Activated naive CD8-positive, alpha-beta T cell treated with anti-CD3 and anti-CD28 coated beads for 36 hours (primary cell): ENCODE measurements around the gene IQUB. TPM values are rescaled to one million over a fixed set of nuclear protein-coding genes. Genes with fewer than 3 reads are reported as not detected.
"Not testable (repeated sequence)": the region's sequence is repeated elsewhere in the genome, so short reads cannot be mapped to it uniquely, and the experiment has no call there.

ENCODE experiments used
- DNase-seq: peaks from one replicate; pipeline ENCODE4 v3.0.0; 2021
- H3K27ac Mint-ChIP-seq: one replicate; pipeline ENCODE4 v1.8.0; 2022; ENCODE audit warnings: mild to moderate bottlenecking, moderate library complexity, mixed read lengths
- H3K27me3 Mint-ChIP-seq: one replicate; pipeline ENCODE4 v1.8.0; 2022; ENCODE audit warnings: mild to moderate bottlenecking, mixed read lengths
- H3K36me3 Mint-ChIP-seq: one replicate; pipeline ENCODE4 v1.8.0; 2021; ENCODE audit warnings: mild to moderate bottlenecking, mixed read lengths
- H3K4me1 Mint-ChIP-seq: one replicate; pipeline ENCODE4 v1.8.0; 2021; ENCODE audit warnings: mixed read lengths
- H3K4me3 Mint-ChIP-seq: one replicate; pipeline ENCODE4 v1.8.0; 2022; ENCODE audit warnings: mild to moderate bottlenecking, moderate library complexity, mixed read lengths
- H3K9me3 Mint-ChIP-seq: one replicate; pipeline ENCODE4 v1.8.0; 2022; ENCODE audit warnings: mixed read lengths
- total RNA-seq, 2 experiments: library from RNA; stranded (reverse); gene quantifications; one replicate each; pipeline ENCODE4 v1.2.3, GENCODE V29; 2021

IQUB gene
- total RNA-seq, 2 experiments from 2014 or later = 0.06 TPM; not detected in 1

DNA sequence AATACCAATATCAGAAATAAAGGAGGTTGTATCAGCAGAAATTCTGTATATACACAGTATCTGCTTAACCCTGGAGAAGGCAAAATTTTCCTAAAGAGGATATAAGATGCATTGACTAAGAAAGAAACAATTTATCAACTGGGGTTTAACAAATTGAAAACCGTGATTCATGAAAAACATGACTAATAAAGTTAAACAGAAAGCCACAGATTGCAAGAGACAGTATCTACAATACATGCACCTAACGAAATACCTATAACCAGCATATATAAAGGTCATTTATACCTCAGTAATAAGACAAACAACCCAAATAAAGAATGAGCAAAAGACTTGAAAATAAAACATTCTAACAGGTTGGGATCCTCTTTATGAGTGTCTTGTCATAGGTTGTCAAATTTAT, 101.8 kb downstream of the IQUB start:
- no peaks in the 10 kb centered on the region for H3K4me1 Mint-ChIP-seq
- no peaks in the 10 kb centered on the region for H3K36me3 Mint-ChIP-seq
- no peak overlapping the region for H3K27ac Mint-ChIP-seq
- no peak for DNase-seq
- H3K9me3 Mint-ChIP-seq = peaks cover 2% of the 10 kb centered on the region
- H3K4me3 Mint-ChIP-seq = no peak overlapping the region
- H3K27me3 Mint-ChIP-seq = no peaks in the 10 kb centered on the region

DNA sequence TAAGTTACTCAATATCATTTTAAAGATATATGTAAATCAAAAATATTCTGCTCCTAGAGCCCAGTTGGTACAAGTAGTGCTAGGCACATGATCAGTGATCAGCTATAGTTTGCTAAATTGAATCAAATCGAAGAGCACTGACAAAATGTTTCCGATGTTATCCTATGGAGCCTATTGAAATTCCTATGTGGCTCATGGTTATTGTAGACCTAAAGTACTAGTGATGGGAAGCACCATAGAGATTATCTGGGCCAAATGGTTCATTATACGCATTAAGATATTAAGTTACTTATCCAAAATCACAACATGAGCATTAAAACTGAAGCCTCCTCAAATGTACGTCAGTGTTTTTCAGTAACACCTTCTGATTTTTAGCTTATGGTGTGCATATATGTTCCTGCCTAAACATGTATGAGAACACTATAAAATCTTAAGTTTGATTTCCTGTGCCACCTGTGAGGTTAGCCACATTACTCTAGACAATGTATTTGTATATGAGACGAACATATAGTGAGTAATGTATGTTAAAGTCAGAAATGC, 103.2 kb downstream of the IQUB start:
- Mint-ChIP-seq H3K9me3 (peaks cover 2% of the 10 kb centered on the region), H3K4me3 (no peak overlapping the region), H3K36me3 (no peaks in the 10 kb centered on the region), H3K27ac (no peak overlapping the region), H3K4me1 (no peaks in the 10 kb centered on the region), H3K27me3 (no peaks in the 10 kb centered on the region)
- no peak for DNase-seq

DNA sequence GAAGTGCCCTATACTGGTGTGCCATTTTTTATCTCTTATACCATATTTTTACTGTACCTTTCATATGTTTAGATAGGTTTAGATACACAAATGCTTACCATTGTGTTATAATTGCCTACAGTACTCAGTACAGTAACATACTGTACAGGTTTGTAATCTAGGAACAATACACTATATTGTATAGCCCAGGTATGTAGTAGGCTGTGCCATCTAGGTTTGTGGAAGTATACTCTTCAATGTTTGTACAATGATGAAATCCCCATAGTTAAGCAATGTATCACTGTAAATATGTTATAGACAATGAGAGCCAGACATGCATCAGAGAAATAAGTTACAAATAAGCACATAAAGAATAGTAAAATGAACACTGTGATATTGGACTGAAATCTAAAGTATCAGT, 109.1 kb downstream of the IQUB start:
- no peak for DNase-seq
- H3K4me3 Mint-ChIP-seq = no peak overlapping the region
- no peaks in the 10 kb centered on the region for H3K27me3 Mint-ChIP-seq
- no peak overlapping the region for H3K27ac Mint-ChIP-seq
- no peaks in the 10 kb centered on the region for H3K36me3 Mint-ChIP-seq
- no peaks in the 10 kb centered on the region for H3K4me1 Mint-ChIP-seq
- peaks cover 9% of the 10 kb centered on the region for H3K9me3 Mint-ChIP-seq

DNA sequence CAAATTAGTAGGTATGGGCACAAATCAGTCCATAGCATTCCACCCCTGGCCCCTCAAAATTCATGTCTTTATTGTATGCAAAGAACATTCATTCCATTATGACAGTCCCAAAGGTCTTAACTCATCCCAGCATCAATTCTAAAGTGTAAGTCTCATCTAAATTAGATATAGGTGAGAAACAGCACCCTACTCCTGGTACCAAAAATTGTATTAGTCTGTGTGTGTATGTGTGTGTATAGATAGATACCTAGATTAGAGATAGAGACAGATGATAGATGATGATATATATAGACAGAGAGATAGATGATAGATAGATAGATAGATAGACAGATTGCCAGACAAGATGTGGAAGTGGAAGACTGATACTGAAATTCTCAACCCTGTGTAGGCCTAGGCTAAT, 109.9 kb downstream of the IQUB start:
- Mint-ChIP-seq H3K27ac (no peak overlapping the region), H3K4me1 (no peaks in the 10 kb centered on the region), H3K4me3 (no peak overlapping the region), H3K36me3 (no peaks in the 10 kb centered on the region), H3K27me3 (no peaks in the 10 kb centered on the region), H3K9me3 (peaks cover 9% of the 10 kb centered on the region)
- no peak for DNase-seq

DNA sequence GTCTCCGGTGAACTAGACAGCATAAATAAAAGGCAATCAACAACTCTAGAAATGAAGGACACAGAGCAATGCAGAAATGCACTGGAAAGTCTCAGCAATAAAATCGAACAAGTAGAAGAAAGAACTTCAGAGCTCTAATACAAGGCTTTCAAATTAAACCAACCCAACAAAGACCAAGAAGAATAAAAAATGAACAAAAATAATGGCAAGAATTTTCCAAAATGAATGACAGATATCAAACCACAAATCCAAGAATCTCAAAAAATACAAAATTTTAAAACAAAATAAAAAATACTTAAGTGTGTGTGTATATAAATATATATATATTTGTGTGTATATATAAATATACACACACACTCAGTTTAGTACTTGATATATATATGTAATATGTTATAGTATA, 110.8 kb downstream of the IQUB start:
- no peak for DNase-seq
- peaks cover 9% of the 10 kb centered on the region for H3K9me3 Mint-ChIP-seq
- H3K4me1 Mint-ChIP-seq = no peaks in the 10 kb centered on the region

DNA sequence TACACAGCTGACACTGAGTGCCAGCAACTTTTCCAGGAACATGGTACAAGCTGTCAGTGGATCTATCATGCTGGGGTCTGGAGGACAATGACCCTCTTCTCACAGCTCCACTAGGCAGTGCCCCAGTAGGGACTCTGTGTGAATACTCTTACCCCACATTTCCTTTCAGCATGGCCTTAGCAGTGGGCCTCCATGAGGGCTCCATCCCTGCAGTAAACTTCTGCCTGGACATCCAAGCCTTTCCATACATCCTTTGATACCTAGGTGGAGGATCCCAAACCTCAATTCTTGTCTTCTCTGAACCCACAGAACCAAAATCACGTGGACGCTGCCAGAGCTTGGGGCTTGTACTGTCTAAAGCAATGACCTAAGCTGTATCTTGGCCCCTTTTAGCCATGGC, 116.8 kb downstream of the IQUB start:
- H3K27me3 Mint-ChIP-seq = no peaks in the 10 kb centered on the region
- peaks cover 16% of the 10 kb centered on the region for H3K9me3 Mint-ChIP-seq
- DNase-seq = no peak
- H3K36me3 Mint-ChIP-seq = no peaks in the 10 kb centered on the region
- H3K4me1 Mint-ChIP-seq = no peaks in the 10 kb centered on the region
- no peak overlapping the region for H3K27ac Mint-ChIP-seq
- no peak overlapping the region for H3K4me3 Mint-ChIP-seq

More for the DNA sequence above, 110.8 kb downstream of the IQUB start:
- no peak overlapping the region for H3K27ac Mint-ChIP-seq
- no peaks in the 10 kb centered on the region for H3K36me3 Mint-ChIP-seq
- no peak overlapping the region for H3K4me3 Mint-ChIP-seq
- H3K27me3 Mint-ChIP-seq = no peaks in the 10 kb centered on the region

DNA sequence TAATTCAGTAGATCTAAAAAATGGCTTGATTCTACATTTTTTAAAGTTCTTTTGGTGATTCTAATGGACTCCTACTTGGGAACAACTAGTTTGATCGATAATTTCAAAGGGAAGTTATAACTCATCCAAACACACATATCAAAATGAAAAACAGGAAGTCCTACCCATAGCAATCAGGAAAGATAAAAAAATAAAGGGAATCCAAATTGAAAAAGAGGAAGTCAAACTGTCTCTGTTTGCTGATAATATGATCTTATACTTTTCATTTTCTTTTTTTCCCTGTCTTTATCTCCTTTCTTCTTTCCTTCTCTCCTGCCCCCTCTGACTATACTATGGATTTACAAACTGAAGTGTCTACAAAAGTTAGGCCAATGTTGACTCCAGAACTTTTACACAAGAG, 118.8 kb downstream of the IQUB start:
- Mint-ChIP-seq H3K36me3 (no peaks in the 10 kb centered on the region), H3K4me1 (no peaks in the 10 kb centered on the region)

DNA sequence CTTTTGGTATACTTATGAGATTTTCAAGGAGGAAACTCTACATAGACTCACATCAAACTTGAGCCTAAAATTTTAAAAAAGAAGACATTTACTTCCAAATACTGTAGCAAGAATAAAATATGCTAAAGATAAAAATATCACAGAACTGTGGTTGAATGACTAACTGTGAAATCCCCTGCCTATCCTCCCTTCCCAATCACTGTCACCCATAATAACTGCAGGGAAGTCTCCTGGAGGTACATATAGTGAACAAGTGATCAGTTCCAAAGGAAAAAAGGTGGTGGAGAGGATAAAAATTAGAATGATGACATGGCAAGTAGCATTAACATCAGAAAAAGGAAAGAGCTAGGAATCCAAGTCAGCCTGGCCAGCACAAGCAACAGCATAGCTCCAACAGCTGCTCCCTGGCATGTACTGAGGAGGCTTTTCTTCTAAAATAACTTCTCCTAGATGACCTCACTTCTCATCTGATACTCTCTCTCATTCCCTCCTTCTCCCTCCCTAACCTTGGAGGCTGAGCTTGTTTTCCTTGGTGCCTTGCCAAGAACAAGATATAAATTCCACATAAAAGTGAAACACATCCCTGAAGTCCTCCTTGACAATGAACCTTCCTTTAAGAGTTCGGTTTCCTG, 124.0 kb downstream of the IQUB start:
- no peaks in the 10 kb centered on the region for H3K9me3 Mint-ChIP-seq
- no peaks in the 10 kb centered on the region for H3K4me1 Mint-ChIP-seq
- no peak overlapping the region for H3K4me3 Mint-ChIP-seq
- no peaks in the 10 kb centered on the region for H3K36me3 Mint-ChIP-seq
- no peaks in the 10 kb centered on the region for H3K27me3 Mint-ChIP-seq
- no peak for DNase-seq
- H3K27ac Mint-ChIP-seq = no peak overlapping the region

More for the DNA sequence above, 118.8 kb downstream of the IQUB start:
- Mint-ChIP-seq H3K27ac (no peak overlapping the region), H3K27me3 (no peaks in the 10 kb centered on the region), H3K4me3 (no peak overlapping the region), H3K9me3 (peaks cover 11% of the 10 kb centered on the region)
- no peak for DNase-seq

DNA sequence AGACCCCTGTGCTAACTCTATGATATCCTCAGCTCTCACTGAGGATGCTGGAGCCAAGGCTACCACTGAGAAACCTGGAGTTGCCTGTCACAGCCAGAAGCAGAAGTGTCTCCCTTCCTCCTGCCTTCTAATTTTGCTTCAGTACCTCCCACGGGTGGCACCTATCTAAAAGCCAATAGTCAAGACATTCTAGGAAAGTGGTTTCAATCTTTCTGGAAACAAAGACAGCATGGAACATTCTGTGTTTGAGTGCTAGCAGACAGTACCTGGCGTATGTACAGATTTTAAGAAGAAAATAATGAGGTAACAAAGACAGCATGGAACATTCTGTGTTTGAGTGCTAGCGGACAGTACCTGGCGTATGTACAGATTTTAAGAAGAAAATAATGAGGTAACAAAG, 126.4 kb downstream of the IQUB start:
- not testable (repeated sequence) for H3K4me3 Mint-ChIP-seq, H3K36me3 Mint-ChIP-seq, H3K27ac Mint-ChIP-seq, H3K9me3 Mint-ChIP-seq, H3K4me1 Mint-ChIP-seq, DNase-seq, H3K27me3 Mint-ChIP-seq

Other genes starting within 250 kb of the IQUB start
- gene NDUFA5, start 23.2 kb upstream of the IQUB start, total RNA-seq = 10 to 100 TPM; 67.8 to 70.8 TPM
- not detected for gene ASB15, start 67.2 kb upstream of the IQUB start, total RNA-seq
- gene LMOD2, start 121.3 kb upstream of the IQUB start, total RNA-seq = not detected
- gene WASL, start 214.4 kb upstream of the IQUB start, total RNA-seq = 1 to 10 TPM; 5.1 to 5.5 TPM